ENCODE measurements around the gene GRIK4.

DNA sequence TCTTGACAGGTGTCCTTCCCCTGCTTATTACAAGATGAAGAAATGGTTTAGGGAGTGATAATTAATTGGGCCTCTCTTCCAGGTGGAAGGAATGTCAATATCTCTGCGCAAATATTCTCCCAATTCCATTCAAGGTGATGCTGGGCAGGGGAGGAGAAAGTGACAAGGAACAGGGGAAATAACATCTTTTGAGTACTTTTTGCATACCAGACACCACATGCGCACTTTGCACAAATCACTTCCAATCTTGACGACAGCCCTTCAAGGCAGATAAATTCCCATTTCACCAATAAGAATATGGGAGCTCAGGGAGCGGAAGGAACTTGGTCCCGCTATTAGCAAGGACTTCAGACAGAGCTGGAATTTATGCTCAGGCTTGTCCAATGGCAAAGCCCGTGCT lies 367.2 kb downstream of the GRIK4 start:
- TF ChIP-seq, protein P1, sequence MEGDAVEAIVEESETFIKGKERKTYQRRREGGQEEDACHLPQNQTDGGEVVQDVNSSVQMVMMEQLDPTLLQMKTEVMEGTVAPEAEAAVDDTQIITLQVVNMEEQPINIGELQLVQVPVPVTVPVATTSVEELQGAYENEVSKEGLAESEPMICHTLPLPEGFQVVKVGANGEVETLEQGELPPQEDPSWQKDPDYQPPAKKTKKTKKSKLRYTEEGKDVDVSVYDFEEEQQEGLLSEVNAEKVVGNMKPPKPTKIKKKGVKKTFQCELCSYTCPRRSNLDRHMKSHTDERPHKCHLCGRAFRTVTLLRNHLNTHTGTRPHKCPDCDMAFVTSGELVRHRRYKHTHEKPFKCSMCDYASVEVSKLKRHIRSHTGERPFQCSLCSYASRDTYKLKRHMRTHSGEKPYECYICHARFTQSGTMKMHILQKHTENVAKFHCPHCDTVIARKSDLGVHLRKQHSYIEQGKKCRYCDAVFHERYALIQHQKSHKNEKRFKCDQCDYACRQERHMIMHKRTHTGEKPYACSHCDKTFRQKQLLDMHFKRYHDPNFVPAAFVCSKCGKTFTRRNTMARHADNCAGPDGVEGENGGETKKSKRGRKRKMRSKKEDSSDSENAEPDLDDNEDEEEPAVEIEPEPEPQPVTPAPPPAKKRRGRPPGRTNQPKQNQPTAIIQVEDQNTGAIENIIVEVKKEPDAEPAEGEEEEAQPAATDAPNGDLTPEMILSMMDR (IDR thresholded peaks at IDR 0.05): no peak
- TF ChIP-seq POLR2A (IDR thresholded peaks at IDR 0.05): no peak
